ENCODE measurements around the gene RCAN2.

RCAN2 gene

DNA sequence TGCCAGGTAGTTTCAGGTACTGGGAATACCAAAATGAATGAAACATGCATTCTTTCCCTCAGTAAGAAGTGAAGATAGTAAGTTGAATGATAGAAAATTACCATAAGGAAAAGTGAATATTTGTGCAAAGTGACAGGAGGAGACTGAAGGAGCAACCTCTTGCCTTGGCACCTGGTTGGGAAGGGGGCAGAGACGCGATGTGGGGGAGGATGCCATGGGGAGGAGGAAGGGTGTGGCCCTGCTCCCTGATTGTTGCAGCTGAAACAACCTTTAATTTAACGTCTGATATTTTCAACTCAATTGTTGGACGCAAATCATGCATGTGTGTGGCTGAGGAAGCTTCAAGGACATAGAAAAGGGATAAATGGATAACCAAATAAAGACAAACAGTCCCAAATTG lies 248.3 kb downstream of the RCAN2 start:
- Histone ChIP-seq H3K4me1 (ENCODE audit: control insufficient read depth, low read depth, low read length) (no peaks in the 10 kb centered on the region), H3K9ac (ENCODE audit: low read length) (no peak overlapping the region), H3K18ac (ENCODE audit: low read length) (no peak overlapping the region), H4K5ac (ENCODE audit: low read length) (no peak overlapping the region), H3K79me1 (ENCODE audit: low read length) (no peaks in the 10 kb centered on the region), H3K23ac (ENCODE audit: low read length) (no peak overlapping the region), H2BK120ac (ENCODE audit: low read depth, low read length) (no peak overlapping the region), H4K8ac (ENCODE audit: low read depth, low read length) (no peak overlapping the region), H3K27ac (ENCODE audit: low read depth, low read length) (no peak overlapping the region), H3K56ac (ENCODE audit: low read length) (no peak overlapping the region), H2AK5ac (ENCODE audit: low read length) (no peak overlapping the region), H2BK5ac (ENCODE audit: low read length) (no peak overlapping the region), H3K27me3 (ENCODE audit: insufficient read depth, low read length, poor library complexity) (no peaks in the 10 kb centered on the region), H3K79me2 (ENCODE audit: control insufficient read depth, insufficient read depth, low read length) (no peaks in the 10 kb centered on the region), H3K4ac (ENCODE audit: low read depth, low read length) (no peak overlapping the region), H2BK15ac (replicated peaks; ENCODE audit: low read depth) (no peak overlapping the region), H3K4me3 (ENCODE audit: low read length) (no peak overlapping the region), H3K4me2 (ENCODE audit: low read length) (no peak overlapping the region), H3K36me3 (ENCODE audit: control insufficient read depth, insufficient read depth, low read length) (no peaks in the 10 kb centered on the region)
- no CpG with 5 or more reads among the region's 4 CpGs for whole genome bisulfite sequencing (ENCODE audit: extremely low coverage, insufficient coverage, low lambda C conversion rate)
- no peak for DNase-seq

GRCh38 chr6:46240866-46241565 lies 250.2 kb downstream of the RCAN2 start:
- Histone ChIP-seq H4K8ac (ENCODE audit: low read depth, low read length) (no peak overlapping the region), H3K79me1 (ENCODE audit: low read length) (no peaks in the 10 kb centered on the region), H3K27ac (ENCODE audit: low read depth, low read length) (no peak overlapping the region), H3K4me2 (ENCODE audit: low read length) (no peak overlapping the region), H2BK120ac (ENCODE audit: low read depth, low read length) (no peak overlapping the region), H3K27me3 (ENCODE audit: insufficient read depth, low read length, poor library complexity) (no peaks in the 10 kb centered on the region), H3K79me2 (ENCODE audit: control insufficient read depth, insufficient read depth, low read length) (no peaks in the 10 kb centered on the region), H3K36me3 (ENCODE audit: control insufficient read depth, insufficient read depth, low read length) (no peaks in the 10 kb centered on the region), H2BK5ac (ENCODE audit: low read length) (no peak overlapping the region), H3K4me1 (ENCODE audit: control insufficient read depth, low read depth, low read length) (no peaks in the 10 kb centered on the region), H3K18ac (ENCODE audit: low read length) (no peak overlapping the region), H2AK5ac (ENCODE audit: low read length) (no peak overlapping the region), H4K5ac (ENCODE audit: low read length) (no peak overlapping the region), H3K4me3 (ENCODE audit: low read length) (no peak overlapping the region), H3K23ac (ENCODE audit: low read length) (no peak overlapping the region), H3K9ac (ENCODE audit: low read length) (no peak overlapping the region), H2BK15ac (replicated peaks; ENCODE audit: low read depth) (no peak overlapping the region), H3K4ac (ENCODE audit: low read depth, low read length) (no peak overlapping the region), H3K56ac (ENCODE audit: low read length) (no peak overlapping the region)
- DNase-seq, result no peak
- WGBS (ENCODE audit: extremely low coverage, insufficient coverage, low lambda C conversion rate), result no CpG with 5 or more reads among the region's 5 CpGs

DNA sequence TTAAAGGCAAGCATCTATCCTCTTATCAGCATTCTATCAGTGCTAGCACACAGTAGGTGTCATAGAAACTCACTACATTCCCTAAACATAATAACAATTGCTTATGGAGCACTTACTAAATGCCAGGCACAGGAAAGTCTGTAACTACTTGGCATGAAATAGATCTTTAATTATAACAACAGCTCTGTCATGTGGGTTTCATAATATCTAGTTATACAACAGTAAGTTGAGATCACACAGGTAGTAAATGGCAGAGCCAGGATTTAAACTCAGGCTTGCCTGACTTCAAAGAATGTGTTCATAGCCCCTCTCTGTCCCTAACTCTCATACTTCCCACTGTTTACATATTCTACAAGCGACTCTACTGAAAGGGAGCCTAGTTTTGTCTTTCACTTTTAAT lies 254.5 kb downstream of the RCAN2 start:
- Histone ChIP-seq H3K79me2 (ENCODE audit: control insufficient read depth, insufficient read depth, low read length) (no peaks in the 10 kb centered on the region), H3K4me3 (ENCODE audit: low read length) (no peak overlapping the region), H3K79me1 (ENCODE audit: low read length) (no peaks in the 10 kb centered on the region), H2BK5ac (ENCODE audit: low read length) (no peak overlapping the region), H3K27ac (ENCODE audit: low read depth, low read length) (no peak overlapping the region), H3K23ac (ENCODE audit: low read length) (no peak overlapping the region), H3K27me3 (ENCODE audit: insufficient read depth, low read length, poor library complexity) (no peaks in the 10 kb centered on the region), H3K4ac (ENCODE audit: low read depth, low read length) (no peak overlapping the region), H4K8ac (ENCODE audit: low read depth, low read length) (no peak overlapping the region), H2AK5ac (ENCODE audit: low read length) (no peak overlapping the region), H3K4me2 (ENCODE audit: low read length) (no peak overlapping the region), H2BK120ac (ENCODE audit: low read depth, low read length) (no peak overlapping the region), H4K5ac (ENCODE audit: low read length) (no peak overlapping the region), H2BK15ac (replicated peaks; ENCODE audit: low read depth) (no peak overlapping the region), H3K4me1 (ENCODE audit: control insufficient read depth, low read depth, low read length) (no peaks in the 10 kb centered on the region), H3K9ac (ENCODE audit: low read length) (no peak overlapping the region), H3K56ac (ENCODE audit: low read length) (no peak overlapping the region), H3K36me3 (ENCODE audit: control insufficient read depth, insufficient read depth, low read length) (no peaks in the 10 kb centered on the region), H3K18ac (ENCODE audit: low read length) (no peak overlapping the region)
- DNase-seq, result no peak
- WGBS (ENCODE audit: extremely low coverage, insufficient coverage, low lambda C conversion rate), result no CpG with 5 or more reads among the region's 1 CpG

- Histone ChIP-seq H3K18ac (ENCODE audit: low read length) (no peak overlapping the region), H3K56ac (ENCODE audit: low read length) (no peak overlapping the region), H2BK15ac (replicated peaks; ENCODE audit: low read depth) (no peak overlapping the region), H3K27ac (ENCODE audit: low read depth, low read length) (no peak overlapping the region), H3K4me3 (ENCODE audit: low read length) (no peak overlapping the region), H2AK5ac (ENCODE audit: low read length) (no peak overlapping the region), H4K8ac (ENCODE audit: low read depth, low read length) (no peak overlapping the region), H3K27me3 (ENCODE audit: insufficient read depth, low read length, poor library complexity) (no peaks in the 10 kb centered on the region), H3K9ac (ENCODE audit: low read length) (no peak overlapping the region), H4K5ac (ENCODE audit: low read length) (no peak overlapping the region), H3K4me2 (ENCODE audit: low read length) (no peak overlapping the region), H3K23ac (ENCODE audit: low read length) (no peak overlapping the region), H2BK5ac (ENCODE audit: low read length) (no peak overlapping the region), H2BK120ac (ENCODE audit: low read depth, low read length) (no peak overlapping the region), H3K79me1 (ENCODE audit: low read length) (no peaks in the 10 kb centered on the region), H3K36me3 (ENCODE audit: control insufficient read depth, insufficient read depth, low read length) (no peaks in the 10 kb centered on the region), H3K79me2 (ENCODE audit: control insufficient read depth, insufficient read depth, low read length) (no peaks in the 10 kb centered on the region), H3K4me1 (ENCODE audit: control insufficient read depth, low read depth, low read length) (no peaks in the 10 kb centered on the region), H3K4ac (ENCODE audit: low read depth, low read length) (no peak overlapping the region)
- no peak for DNase-seq
- no CpG with 5 or more reads among the region's 3 CpGs for WGBS (ENCODE audit: extremely low coverage, insufficient coverage, low lambda C conversion rate)
Measured at GRCh38 chr6:46235242-46235641, 256.0 kb downstream of the RCAN2 start.

- WGBS (ENCODE audit: extremely low coverage, insufficient coverage, low lambda C conversion rate), result no CpG with 5 or more reads among the region's 3 CpGs
- no peak overlapping the region for H3K4me3 ChIP-seq (ENCODE audit: low read length)
- H4K5ac ChIP-seq (ENCODE audit: low read length), result no peak overlapping the region
- no peaks in the 10 kb centered on the region for H3K79me2 ChIP-seq (ENCODE audit: control insufficient read depth, insufficient read depth, low read length)
- no peaks in the 10 kb centered on the region for H3K36me3 ChIP-seq (ENCODE audit: control insufficient read depth, insufficient read depth, low read length)
- H3K4me2 ChIP-seq (ENCODE audit: low read length), result no peak overlapping the region
- no peak overlapping the region for H3K27ac ChIP-seq (ENCODE audit: low read depth, low read length)
- H3K4me1 ChIP-seq (ENCODE audit: control insufficient read depth, low read depth, low read length), result no peaks in the 10 kb centered on the region
- no peak overlapping the region for H2BK120ac ChIP-seq (ENCODE audit: low read depth, low read length)
- no peaks in the 10 kb centered on the region for H3K27me3 ChIP-seq (ENCODE audit: insufficient read depth, low read length, poor library complexity)
- no peak overlapping the region for H2AK5ac ChIP-seq (ENCODE audit: low read length)
- H2BK15ac ChIP-seq (replicated peaks; ENCODE audit: low read depth), result no peak overlapping the region
- no peaks in the 10 kb centered on the region for H3K79me1 ChIP-seq (ENCODE audit: low read length)
- no peak overlapping the region for H3K56ac ChIP-seq (ENCODE audit: low read length)
- no peak overlapping the region for H3K9ac ChIP-seq (ENCODE audit: low read length)
- H3K18ac ChIP-seq (ENCODE audit: low read length), result no peak overlapping the region
- H2BK5ac ChIP-seq (ENCODE audit: low read length), result no peak overlapping the region
- no peak overlapping the region for H3K23ac ChIP-seq (ENCODE audit: low read length)
- no peak overlapping the region for H4K8ac ChIP-seq (ENCODE audit: low read depth, low read length)
- no peak for DNase-seq
- no peak overlapping the region for H3K4ac ChIP-seq (ENCODE audit: low read depth, low read length)
Measured at GRCh38 chr6:46234700-46235099, 256.5 kb downstream of the RCAN2 start.

GRCh38 chr6:46234156-46234556 lies 257.1 kb downstream of the RCAN2 start:
- H3K4me2 ChIP-seq (ENCODE audit: low read length), result no peak overlapping the region
- no peak overlapping the region for H2AK5ac ChIP-seq (ENCODE audit: low read length)
- H3K56ac ChIP-seq (ENCODE audit: low read length), result no peak overlapping the region
- H3K4me3 ChIP-seq (ENCODE audit: low read length), result no peak overlapping the region
- no peak overlapping the region for H4K5ac ChIP-seq (ENCODE audit: low read length)
- no peak for DNase-seq
- H3K18ac ChIP-seq (ENCODE audit: low read length), result no peak overlapping the region
- H3K27ac ChIP-seq (ENCODE audit: low read depth, low read length), result no peak overlapping the region
- H3K36me3 ChIP-seq (ENCODE audit: control insufficient read depth, insufficient read depth, low read length), result no peaks in the 10 kb centered on the region
- no peaks in the 10 kb centered on the region for H3K79me1 ChIP-seq (ENCODE audit: low read length)
- no peaks in the 10 kb centered on the region for H3K4me1 ChIP-seq (ENCODE audit: control insufficient read depth, low read depth, low read length)
- no peak overlapping the region for H3K9ac ChIP-seq (ENCODE audit: low read length)
- H3K27me3 ChIP-seq (ENCODE audit: insufficient read depth, low read length, poor library complexity), result no peaks in the 10 kb centered on the region
- H3K23ac ChIP-seq (ENCODE audit: low read length), result no peak overlapping the region
- H3K79me2 ChIP-seq (ENCODE audit: control insufficient read depth, insufficient read depth, low read length), result no peaks in the 10 kb centered on the region
- no peak overlapping the region for H2BK5ac ChIP-seq (ENCODE audit: low read length)
- no peak overlapping the region for H2BK15ac ChIP-seq (replicated peaks; ENCODE audit: low read depth)
- WGBS (ENCODE audit: extremely low coverage, insufficient coverage, low lambda C conversion rate), result no CpG with 5 or more reads among the region's 2 CpGs
- H2BK120ac ChIP-seq (ENCODE audit: low read depth, low read length), result no peak overlapping the region
- no peak overlapping the region for H4K8ac ChIP-seq (ENCODE audit: low read depth, low read length)
- no peak overlapping the region for H3K4ac ChIP-seq (ENCODE audit: low read depth, low read length)

Measured in mesendoderm (in vitro differentiated cells).